ENCODE data around the gene DNAJA3. TPM values are rescaled to one million over a fixed set of nuclear protein-coding genes. Genes with fewer than 3 reads are reported as not detected.

The DNAJA3 gene
- total RNA-seq, 1 donor from 2014 or later: 36.4 TPM

- FAIRE-seq (no peak), DNase-seq (ENCODE audit: low read depth) (no peak)
- H3K27me3 ChIP-seq (ENCODE audit: insufficient read depth, low read length): no peaks in the 10 kb centered on the region
- H3K9ac ChIP-seq (ENCODE audit: low read length): no peak overlapping the region
- H3K4me2 ChIP-seq (ENCODE audit: low read length): no peak overlapping the region
- H3K27ac ChIP-seq (ENCODE audit: low read depth, low read length): no peak overlapping the region
- H2AFZ ChIP-seq (ENCODE audit: low read depth, low read length): no peak overlapping the region
- H3K9me3 ChIP-seq (ENCODE audit: insufficient read depth, low read depth, low read length): no peaks in the 10 kb centered on the region
- TF ChIP-seq EZH2 (IDR thresholded peaks at IDR 0.05; ENCODE audit: insufficient read depth, low read length): no peak
- no peak for TF ChIP-seq CTCF (IDR thresholded peaks at IDR 0.05; ENCODE audit: insufficient read depth, low read depth, low read length)
- no peaks in the 10 kb centered on the region for H3K27me3 Mint-ChIP-seq (ENCODE audit: low read depth, unreplicated experiment)
- H3K36me3 ChIP-seq (ENCODE audit: insufficient read depth, low read length): no peaks in the 10 kb centered on the region
- H3K4me1 Mint-ChIP-seq (ENCODE audit: low read depth, unreplicated experiment): peaks cover 13% of the 10 kb centered on the region
- H3K27ac Mint-ChIP-seq (ENCODE audit: unreplicated experiment): no peak overlapping the region
- H3K9me3 Mint-ChIP-seq (ENCODE audit: unreplicated experiment): no peaks in the 10 kb centered on the region
- H3K4me3 ChIP-seq (ENCODE audit: insufficient read depth, low read depth, low read length): no peak overlapping the region
- H3K4me1 ChIP-seq (ENCODE audit: insufficient read depth, low read length): peaks cover 48% of the 10 kb centered on the region
- no peaks in the 10 kb centered on the region for H3K36me3 Mint-ChIP-seq (ENCODE audit: low read depth, unreplicated experiment)
- H3K79me2 ChIP-seq (ENCODE audit: insufficient read depth, low read length): peaks cover 39% of the 10 kb centered on the region
- no peak overlapping the region for H3K4me3 Mint-ChIP-seq (ENCODE audit: unreplicated experiment)
- peaks cover 63% of the 10 kb centered on the region for H4K20me1 ChIP-seq (ENCODE audit: insufficient read depth, low read length)
Observed at GRCh38 chr16:4382795-4383357, 42.8 kb upstream of the DNAJA3 start.

- TF ChIP-seq EZH2 (IDR thresholded peaks at IDR 0.05; ENCODE audit: insufficient read depth, low read length) (no peak), CTCF (IDR thresholded peaks at IDR 0.05; ENCODE audit: insufficient read depth, low read depth, low read length) (no peak)
- no peak for FAIRE-seq
- H3K9ac ChIP-seq (ENCODE audit: low read length): peak overlapping the region; percentile 10
- Mint-ChIP-seq H3K27me3 (ENCODE audit: low read depth, unreplicated experiment) (no peaks in the 10 kb centered on the region), H3K4me1 (ENCODE audit: low read depth, unreplicated experiment) (peaks cover 12% of the 10 kb centered on the region), H3K36me3 (ENCODE audit: low read depth, unreplicated experiment) (no peaks in the 10 kb centered on the region), H3K27ac (ENCODE audit: unreplicated experiment) (no peak overlapping the region), H3K4me3 (ENCODE audit: unreplicated experiment) (no peak overlapping the region), H3K9me3 (ENCODE audit: unreplicated experiment) (no peaks in the 10 kb centered on the region)
- H3K79me2 ChIP-seq (ENCODE audit: insufficient read depth, low read length): peaks cover 29% of the 10 kb centered on the region
- H3K9me3 ChIP-seq (ENCODE audit: insufficient read depth, low read depth, low read length): no peaks in the 10 kb centered on the region
- no peaks in the 10 kb centered on the region for H3K27me3 ChIP-seq (ENCODE audit: insufficient read depth, low read length)
- H3K4me3 ChIP-seq (ENCODE audit: insufficient read depth, low read depth, low read length): no peak overlapping the region
- DNase-seq (ENCODE audit: low read depth): no peak
- H3K36me3 ChIP-seq (ENCODE audit: insufficient read depth, low read length): no peaks in the 10 kb centered on the region
- no peak overlapping the region for H3K4me2 ChIP-seq (ENCODE audit: low read length)
- H4K20me1 ChIP-seq (ENCODE audit: insufficient read depth, low read length): peaks cover 54% of the 10 kb centered on the region
- no peak overlapping the region for H2AFZ ChIP-seq (ENCODE audit: low read depth, low read length)
- no peak overlapping the region for H3K27ac ChIP-seq (ENCODE audit: low read depth, low read length)
- H3K4me1 ChIP-seq (ENCODE audit: insufficient read depth, low read length): peaks cover 48% of the 10 kb centered on the region
Observed at GRCh38 chr16:4383591-4384444, 41.9 kb upstream of the DNAJA3 start.
